NCI-H2196 (cell line): Measurements from ENCODE around the gene CGREF1.
"Not testable (repeated sequence)": the region's sequence is repeated elsewhere in the genome, so short reads cannot be mapped to it uniquely, and the experiment has no call there.

Experiments
- DNase-seq: peaks from one replicate; lab custom pipeline; 2025; ENCODE audit not compliant: unreplicated experiment; lab: John Stamatoyannopoulos, UW

Gene CGREF1

DNA sequence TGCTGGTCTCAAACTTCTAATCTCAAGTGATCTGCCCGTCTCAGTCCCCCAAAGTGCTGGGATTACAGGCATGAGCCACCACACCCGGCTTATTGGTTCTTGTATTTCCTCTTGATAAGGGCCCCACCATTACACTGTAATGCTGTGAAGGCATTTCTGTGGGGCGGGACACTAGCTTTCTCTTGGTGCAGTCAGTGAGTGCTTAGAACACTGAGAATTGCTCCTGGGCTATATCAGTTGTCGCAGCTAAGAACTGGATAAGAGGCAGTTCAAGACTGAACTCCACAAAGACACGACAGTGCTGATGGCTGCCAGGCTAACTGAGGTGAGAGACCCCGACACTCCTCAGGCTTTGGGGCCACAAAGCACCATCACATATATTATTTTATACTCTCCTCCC lies 30.3 kb downstream of the CGREF1 start:
- no peak for DNase-seq

DNA sequence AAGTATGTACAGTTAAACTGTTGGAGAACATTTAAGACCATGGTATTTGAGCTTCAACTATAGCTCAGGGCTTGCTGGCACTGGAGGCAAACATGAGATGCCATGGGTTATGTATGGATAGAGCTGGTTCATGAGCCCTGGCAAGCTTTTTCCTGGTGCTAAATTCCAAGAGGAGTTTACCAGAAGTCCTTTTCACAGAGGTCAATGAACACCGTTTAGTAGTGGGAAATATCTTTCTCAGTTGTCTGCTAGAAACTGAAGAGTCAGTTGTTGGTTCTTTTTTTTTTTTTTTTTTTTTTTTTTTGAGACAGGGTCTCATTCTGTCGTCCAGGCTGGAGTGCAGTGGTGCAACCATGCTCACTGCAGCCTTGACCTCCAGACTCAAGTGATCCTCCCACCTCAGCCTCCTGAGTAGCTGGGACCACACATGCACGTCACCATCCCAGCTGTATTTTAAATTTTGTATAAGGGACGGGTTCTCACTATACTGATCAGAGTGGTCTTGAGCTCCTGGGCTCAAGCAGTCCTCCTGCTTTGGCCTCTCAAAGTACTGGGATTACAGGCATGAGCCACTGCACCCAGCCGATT lies 31.0 kb downstream of the CGREF1 start:
- no peak for DNase-seq

DNA sequence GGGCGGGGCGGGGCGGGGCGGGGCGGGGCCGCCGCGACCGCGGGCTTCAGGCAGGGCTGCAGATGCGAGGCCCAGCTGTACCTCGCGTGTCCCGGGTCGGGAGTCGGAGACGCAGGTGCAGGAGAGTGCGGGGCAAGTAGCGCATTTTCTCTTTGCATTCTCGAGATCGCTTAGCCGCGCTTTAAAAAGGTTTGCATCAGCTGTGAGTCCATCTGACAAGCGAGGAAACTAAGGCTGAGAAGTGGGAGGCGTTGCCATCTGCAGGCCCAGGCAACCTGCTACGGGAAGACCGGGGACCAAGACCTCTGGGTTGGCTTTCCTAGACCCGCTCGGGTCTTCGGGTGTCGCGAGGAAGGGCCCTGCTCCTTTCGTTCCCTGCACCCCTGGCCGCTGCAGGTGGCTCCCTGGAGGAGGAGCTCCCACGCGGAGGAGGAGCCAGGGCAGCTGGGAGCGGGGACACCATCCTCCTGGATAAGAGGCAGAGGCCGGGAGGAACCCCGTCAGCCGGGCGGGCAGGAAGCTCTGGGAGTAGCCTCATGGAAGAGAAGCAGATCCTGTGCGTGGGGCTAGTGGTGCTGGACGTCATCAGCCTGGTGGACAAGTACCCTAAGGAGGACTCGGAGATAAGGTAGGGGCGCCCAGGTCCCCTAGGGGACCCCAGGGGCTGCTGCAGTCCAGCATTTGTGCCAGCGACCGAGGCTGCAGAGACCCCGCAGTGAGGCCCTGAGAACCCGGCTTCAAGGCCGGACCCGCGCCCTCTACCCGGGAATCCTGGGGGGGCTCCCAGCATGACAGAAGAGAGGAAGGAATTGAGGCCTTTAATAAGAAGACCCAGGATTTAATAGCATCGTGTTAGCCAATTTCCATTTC lies 32.0 kb downstream of the CGREF1 start, which contains the start of gene KHK:
KHK (plus strand) TSS at position 49 of the 870 bp plus-strand sequence; CDS start at position 537, 488 bp downstream.
- DNase-seq = peak; percentile 63

DNA sequence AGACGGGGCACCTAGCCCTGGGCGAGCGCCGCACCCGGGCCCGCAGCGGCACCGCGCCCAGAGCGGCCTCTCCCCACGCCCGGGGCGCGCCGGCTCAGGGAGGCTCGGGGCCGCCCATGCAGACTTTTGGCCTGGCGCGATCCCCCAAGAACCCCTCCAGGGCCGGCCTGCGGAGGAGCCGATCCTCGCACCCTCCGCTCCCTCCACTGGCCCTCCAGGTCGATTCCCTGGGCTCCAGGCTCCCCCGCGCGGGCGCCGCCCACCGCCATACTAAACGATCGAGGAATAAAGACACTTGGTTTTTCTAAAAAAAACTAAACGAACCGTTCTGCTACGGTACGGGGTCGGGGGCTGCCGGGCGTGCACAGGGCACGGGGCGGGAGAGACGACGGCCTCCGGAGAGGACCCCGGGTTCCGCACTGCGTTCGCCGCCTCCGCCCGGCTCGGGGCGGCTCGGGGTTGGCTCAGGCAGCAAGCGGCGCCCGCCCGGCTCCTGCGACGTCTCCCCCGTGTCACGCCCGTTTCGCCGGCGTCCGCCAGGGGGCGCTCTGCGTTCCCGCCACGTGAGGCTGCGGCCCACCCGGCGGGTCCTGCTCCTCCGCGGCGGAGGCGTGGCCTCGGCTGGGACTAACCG lies 32.7 kb downstream of the CGREF1 start:
- peak; percentile 95 for DNase-seq

DNA sequence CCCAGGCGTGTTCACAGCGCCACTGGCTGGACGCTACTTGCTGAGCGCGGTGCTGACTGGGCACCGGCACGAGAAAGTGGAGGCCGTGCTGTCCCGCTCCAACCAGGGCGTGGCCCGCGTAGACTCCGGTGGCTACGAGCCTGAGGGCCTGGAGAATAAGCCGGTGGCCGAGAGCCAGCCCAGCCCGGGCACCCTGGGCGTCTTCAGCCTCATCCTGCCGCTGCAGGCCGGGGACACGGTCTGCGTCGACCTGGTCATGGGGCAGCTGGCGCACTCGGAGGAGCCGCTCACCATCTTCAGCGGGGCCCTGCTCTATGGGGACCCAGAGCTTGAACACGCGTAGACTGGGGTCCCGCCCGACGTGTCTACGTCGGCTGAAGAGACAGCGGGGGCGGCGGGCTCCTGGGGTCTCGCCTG lies 33.2 kb downstream of the CGREF1 start:
- DNase-seq = peak; percentile 50

DNA sequence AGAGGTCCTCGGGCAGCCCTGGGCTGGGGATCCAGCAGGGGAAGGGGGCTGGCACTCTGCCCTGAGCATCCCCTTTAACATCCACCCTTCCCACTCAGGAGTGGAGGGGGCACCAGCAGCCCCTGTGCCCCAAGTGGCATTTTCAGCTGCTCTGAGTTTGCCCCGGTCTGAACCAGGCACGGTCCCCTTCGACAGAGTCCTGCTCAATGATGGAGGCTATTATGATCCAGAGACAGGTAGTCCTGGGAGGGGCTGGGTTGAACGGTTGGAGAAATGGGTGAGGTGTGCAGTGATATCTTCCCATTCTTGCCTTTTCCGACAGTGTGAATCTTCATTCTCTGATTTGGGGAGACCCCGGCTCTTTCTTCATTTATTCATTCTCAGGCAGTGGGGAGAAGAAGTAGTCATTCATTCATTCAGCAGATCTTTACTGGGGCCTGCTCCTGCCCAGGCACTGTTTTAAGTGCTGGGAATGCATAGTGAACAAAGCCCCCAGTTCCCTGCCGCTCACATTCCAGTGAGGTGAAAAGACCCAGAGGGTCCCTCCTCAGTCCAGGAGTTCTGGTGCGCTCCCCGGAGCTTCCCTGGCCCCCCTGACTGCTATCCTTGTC lies 33.8 kb downstream of the CGREF1 start:
- no peak for DNase-seq

DNA sequence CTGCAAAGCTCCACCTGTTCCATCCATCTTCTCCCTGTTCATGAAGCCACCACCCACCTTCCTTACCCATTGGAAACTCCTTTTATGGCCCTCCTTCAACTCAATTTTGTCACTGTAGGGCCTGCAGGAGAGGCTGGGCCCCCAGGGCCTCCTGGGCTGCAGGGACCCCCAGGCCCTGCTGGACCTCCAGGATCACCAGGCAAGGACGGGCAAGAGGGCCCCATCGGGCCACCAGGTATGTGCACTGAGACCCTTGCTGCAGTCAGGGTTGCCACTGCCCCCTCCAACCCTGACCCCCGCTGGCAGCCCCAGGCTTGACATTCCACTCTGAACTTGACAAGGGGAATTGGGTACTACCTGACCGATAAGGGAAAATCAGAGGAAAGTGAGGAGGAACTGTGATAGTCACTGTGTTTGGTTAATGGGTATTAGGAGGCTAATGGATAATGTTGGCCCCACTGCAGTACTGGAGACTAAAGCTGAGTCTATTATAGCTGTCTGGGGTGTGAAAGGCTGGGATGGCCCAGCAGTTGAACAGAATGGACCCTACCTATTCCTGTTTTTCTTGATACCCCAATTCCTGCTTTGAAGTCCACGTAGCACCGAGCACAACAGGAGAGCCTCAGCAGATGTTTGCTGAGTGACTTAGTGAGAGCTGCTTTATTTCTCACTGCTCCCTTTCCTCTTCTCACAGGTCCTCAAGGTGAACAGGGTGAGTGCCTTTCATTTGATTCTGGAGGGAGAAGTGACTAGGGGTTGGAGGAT lies 34.4 kb downstream of the CGREF1 start:
- no peak for DNase-seq

DNA sequence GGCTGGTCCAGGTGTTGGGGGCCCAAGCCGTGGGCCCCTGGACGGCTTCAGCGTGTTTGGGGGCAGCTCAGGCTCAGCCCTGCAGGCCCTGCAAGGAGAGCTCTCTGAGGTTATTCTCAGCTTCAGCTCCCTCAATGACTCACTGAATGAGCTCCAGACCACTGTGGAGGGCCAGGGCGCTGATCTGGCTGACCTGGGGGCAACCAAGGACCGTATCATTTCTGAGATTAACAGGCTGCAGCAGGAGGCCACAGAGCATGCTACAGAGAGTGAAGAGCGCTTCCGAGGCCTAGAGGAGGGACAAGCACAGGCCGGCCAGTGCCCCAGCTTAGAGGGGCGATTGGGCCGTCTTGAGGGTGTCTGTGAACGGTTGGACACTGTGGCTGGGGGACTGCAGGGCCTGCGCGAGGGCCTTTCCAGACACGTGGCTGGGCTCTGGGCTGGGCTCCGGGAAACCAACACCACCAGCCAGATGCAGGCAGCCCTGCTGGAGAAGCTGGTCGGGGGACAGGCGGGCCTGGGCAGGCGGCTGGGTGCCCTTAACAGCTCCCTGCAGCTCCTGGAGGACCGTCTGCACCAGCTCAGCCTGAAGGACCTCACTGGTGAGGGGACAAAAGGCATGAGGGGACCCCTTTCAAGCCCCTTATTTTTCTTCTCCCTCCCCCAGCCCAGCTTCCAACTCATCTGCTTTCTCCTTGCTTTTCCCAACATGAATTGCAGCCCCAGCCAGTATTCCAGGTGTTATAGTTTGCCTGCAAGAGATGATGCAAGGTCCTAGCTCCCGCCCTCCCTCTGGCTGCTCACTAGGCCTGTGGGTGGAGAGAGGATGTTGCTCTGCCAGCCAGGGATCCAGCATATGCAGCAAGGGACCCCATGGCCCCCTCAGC lies 35.3 kb downstream of the CGREF1 start:
- no peak for DNase-seq

DNA sequence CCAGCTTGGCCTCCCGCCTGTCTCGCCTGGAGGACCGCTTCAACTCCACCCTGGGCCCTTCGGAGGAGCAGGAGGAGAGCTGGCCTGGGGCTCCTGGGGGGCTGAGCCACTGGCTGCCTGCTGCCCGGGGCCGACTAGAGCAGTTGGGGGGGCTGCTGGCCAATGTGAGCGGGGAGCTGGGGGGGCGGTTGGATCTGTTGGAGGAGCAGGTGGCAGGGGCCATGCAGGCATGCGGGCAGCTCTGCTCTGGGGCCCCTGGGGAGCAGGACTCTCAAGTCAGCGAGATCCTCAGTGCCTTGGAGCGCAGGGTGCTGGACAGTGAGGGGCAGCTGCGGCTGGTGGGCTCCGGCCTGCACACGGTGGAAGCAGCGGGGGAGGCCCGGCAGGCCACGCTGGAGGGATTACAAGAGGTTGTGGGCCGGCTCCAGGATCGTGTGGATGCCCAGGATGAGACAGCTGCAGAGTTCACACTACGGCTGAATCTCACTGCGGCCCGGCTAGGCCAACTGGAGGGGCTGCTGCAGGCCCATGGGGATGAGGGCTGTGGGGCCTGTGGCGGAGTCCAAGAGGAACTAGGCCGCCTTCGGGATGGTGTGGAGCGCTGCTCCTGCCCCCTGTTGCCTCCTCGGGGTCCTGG lies 36.0 kb downstream of the CGREF1 start:
- DNase-seq = no peak

DNA sequence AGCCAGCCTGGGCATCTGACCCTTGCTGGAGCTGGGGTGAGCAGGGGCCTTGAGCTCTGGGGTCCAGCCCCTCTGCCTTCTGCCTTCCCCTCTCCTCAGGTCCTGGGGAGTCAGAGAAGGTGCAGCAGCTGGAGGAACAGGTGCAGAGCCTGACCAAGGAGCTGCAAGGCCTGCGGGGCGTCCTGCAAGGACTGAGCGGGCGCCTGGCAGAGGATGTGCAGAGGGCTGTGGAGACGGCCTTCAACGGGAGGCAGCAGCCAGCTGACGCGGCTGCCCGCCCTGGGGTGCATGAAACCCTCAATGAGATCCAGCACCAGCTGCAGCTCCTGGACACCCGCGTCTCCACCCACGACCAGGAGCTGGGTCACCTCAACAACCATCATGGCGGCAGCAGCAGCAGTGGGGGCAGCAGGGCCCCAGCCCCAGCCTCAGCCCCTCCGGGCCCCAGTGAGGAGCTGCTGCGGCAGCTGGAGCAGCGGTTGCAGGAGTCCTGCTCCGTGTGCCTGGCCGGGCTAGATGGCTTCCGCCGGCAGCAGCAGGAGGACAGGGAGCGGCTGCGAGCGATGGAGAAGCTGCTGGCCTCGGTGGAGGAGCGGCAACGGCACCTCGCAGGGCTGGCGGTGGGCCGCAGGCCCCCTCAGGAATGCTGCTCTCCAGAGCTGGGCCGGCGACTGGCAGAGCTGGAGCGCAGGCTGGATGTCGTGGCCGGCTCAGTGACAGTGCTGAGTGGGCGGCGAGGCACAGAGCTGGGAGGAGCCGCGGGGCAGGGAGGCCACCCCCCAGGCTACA lies 36.8 kb downstream of the CGREF1 start:
- DNase-seq = no peak

DNA sequence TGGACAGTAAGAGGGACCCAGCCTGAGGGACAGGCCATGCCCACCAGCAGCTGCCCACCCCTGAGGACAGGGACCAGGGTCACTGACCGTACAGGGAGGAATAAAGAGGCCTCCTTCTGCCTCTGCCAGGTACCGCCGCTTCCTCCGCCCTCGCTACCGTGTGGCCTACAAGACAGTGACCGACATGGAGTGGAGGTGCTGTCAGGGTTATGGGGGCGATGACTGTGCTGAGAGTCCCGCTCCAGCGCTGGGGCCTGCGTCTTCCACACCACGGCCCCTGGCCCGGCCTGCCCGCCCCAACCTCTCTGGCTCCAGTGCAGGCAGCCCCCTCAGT lies 38.4 kb downstream of the CGREF1 start:
- no peak for DNase-seq

DNA sequence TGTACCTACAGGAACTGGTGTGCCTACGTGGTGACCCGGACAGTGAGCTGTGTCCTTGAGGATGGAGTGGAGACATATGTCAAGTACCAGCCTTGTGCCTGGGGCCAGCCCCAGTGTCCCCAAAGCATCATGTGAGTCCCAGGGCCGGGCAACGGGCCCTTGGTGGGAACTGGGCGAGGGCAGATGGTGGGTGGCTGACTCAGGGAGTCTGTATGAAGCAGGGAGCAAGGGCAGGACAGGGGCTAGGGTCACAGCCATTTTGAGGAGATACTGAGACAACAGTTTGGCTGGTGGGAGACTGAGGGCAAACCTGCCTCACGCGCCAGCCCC lies 38.8 kb downstream of the CGREF1 start:
- DNase-seq = no peak

DNA sequence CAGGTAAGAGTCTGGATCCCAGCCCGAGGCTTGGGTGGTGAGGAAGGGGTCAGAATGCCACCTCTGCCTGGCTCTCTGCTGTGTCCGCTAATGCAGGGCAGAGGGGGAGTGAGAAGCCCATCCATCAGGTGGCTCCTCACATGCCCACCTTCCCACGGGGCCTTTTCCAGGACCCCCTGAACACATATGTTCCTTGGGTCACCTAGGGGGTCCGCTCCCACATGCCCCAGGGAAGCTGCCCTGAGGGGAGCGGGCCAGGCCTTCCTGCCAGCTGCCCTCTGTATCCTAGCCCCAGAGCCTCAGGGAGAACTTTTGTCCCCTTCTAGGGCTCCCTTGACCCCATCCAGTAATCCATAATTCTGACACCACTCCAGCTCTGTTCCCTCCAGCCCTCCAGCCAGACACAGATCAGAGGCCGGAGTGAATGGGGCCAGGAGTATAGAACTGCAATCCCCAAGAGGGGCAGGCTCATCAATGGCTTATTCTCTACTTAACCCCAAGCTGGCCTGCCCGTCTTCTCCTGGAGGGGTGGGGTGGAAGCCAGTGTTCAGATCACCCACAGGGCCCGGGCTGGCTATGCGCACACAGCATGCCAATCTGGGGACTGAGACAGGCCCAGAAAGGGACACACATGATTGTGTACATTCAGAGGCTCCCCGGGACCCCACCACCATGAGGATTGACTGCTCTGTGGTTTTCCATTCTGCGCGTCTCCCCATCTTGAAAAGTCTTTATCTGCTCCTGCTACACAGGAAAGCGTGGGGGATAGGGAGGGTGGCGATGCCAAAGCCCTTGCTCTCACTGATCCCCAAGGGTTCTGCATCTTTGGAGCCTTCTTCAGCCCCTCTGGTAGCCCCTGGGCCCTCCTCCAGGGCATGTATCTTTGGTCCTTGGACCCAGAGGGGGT lies 39.4 kb downstream of the CGREF1 start:
- DNase-seq = no peak

DNA sequence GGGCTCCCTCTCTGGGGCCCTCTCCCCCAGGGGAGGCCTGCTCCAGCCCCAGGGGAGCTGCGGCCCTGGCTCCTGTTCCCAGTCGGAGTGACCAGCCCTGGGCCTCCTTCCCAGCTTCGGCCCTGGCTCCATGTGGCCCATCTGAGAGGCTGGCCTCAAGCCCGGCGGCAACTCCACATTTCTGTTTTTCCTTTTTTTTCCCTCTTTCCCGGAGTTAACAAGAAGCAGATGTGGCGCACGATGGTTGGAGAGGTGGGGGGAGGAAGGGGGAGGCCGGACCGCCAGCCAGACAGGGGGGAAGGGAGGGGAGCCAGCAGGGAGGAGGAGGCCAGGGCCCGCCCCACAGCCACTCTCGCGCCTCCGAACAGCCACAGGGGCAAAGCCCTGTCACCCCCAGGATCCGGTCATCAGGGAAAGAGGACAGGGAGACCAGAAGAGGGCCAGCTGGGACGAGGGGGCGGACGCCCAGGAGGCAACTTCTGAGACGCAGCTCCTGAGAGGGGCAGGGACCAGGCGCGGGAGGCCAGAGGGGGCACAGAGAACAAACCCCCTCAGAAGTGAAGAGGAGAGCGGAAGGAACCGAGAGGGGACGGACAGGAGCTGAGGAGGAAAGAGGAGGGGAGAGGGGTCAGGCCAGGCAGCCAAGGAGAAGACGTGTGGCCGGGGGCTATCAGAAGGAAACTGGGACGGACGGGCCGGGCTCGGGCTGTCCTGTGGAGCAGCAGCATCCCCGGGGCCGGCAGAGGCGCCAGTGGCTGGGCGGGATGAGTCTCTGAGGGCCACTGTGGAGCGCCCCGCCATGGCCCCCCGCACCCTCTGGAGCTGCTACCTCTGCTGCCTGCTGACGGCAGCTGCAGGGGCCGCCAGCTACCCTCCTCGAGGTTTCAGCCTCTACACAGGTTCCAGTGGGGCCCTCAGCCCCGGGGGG lies 40.4 kb downstream of the CGREF1 start, which contains the start of gene EMILIN1:
EMILIN1 (plus strand) TSS at position 349 of the 928 bp plus-strand sequence; CDS start at position 800, 451 bp downstream.
- DNase-seq = no peak

DNA sequence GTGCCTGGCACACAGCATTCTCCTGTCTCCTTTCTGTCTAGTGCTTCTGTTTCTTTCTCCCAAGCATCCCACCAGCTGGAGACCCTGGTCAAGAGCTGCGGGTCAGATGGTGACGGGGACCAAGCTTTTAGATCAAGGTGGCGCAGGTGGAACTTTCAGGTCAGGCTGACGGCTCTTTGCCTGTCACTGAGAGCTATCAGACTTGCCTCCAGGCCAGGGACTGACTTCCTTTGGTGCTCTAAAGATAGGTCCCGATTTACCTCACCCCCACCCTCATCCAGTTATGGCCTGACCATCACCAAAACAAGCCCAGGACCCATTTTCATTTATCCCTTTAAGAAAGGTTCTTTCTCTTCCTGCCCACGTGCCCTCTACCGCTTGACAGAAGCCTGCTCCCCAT lies 41.7 kb downstream of the CGREF1 start:
- no peak for DNase-seq

DNA sequence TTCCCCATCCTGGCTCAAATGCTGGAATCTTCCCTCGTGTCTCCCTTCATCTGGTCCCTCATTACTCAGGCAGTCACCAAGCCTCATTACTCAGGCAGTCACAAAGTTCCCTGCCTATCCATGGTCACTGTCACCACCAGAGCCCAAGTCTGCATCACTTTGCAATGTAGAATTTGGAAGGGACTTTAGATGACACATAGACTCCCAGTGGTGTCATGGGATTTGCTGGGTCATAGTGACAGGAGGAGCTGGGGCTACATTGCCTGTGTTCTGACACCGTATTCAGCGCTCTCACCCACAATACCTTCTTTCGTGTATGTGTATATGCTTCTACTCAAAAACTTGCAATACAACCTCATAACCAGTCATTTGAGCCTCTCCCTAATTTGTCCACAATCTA lies 42.6 kb downstream of the CGREF1 start:
- no peak for DNase-seq

DNA sequence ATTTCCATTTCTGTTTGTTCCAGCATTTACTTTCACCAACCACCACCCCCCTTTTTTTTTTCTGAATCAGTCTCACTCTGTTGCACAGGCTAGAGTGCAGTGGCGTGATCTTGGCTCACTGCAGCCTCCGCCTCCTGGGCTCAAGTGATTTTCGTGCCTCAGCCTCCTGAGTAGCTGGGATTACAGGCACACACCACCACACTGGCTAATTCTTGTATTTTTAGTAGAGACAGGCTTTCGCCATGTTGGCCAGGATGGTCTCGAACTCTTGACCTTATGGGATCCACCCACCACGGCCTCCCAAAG lies 43.4 kb downstream of the CGREF1 start:
- not testable (repeated sequence) for DNase-seq
